ENCODE results near the gene IRAK2.

DNA sequence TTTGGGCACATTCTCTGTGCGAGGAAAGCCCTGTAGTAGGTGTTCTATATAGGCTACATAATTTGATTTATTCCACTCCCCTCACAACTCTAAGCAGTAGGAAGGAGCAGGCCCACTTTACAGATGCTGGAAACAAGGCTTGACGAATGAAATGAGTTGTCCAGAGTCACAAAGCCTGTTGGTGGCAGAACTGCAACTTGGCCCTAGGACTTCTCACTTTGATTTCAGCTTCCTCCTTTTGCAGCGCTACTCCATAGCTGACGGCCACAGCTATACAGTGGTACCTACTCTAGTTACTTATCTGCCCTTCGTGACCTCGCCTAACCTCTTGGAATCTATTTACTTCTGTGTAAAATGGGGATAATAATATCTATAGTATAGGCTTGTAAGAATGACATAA is 2.5 kb upstream of the IRAK2 start:
- TF ChIP-seq, protein P1, sequence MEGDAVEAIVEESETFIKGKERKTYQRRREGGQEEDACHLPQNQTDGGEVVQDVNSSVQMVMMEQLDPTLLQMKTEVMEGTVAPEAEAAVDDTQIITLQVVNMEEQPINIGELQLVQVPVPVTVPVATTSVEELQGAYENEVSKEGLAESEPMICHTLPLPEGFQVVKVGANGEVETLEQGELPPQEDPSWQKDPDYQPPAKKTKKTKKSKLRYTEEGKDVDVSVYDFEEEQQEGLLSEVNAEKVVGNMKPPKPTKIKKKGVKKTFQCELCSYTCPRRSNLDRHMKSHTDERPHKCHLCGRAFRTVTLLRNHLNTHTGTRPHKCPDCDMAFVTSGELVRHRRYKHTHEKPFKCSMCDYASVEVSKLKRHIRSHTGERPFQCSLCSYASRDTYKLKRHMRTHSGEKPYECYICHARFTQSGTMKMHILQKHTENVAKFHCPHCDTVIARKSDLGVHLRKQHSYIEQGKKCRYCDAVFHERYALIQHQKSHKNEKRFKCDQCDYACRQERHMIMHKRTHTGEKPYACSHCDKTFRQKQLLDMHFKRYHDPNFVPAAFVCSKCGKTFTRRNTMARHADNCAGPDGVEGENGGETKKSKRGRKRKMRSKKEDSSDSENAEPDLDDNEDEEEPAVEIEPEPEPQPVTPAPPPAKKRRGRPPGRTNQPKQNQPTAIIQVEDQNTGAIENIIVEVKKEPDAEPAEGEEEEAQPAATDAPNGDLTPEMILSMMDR (IDR thresholded peaks at IDR 0.05; ENCODE audit: low read depth, low read length): no peak
- no peak for TF ChIP-seq POLR2A (IDR thresholded peaks at IDR 0.05; ENCODE audit: extremely low read depth, insufficient read length)
